Peyer's patch (tissue), 4 donors: ENCODE measurements around the gene ATXN1. TPM values are rescaled to one million over a fixed set of nuclear protein-coding genes. Genes with fewer than 3 reads are reported as not detected.
A peak's percentile ranks its signal among the peaks of the same experiment; 100 is the strongest.
"Not testable (repeated sequence)": the region's sequence is repeated elsewhere in the genome, so short reads cannot be mapped to it uniquely, and the experiment has no call there.

ENCODE experiments used
- DNase-seq, 3 donors: peaks; one replicate each; pipeline ENCODE4 v3.0.0-alpha.2; 2017 to 2019
- H3K27ac ChIP-seq, 4 donors: fragments of 200-600 bp; sonication (generic); one replicate each; pipeline ENCODE4 v1.5.1; 2016 to 2019
- H3K27me3 ChIP-seq, 2 donors: fragments of 200-600 bp; sonication (generic); one replicate each; pipeline ENCODE4 v1.5.1; 2019
- H3K36me3 ChIP-seq, 3 donors: fragments of 200-600 bp; sonication (generic); one replicate each; pipeline ENCODE4 v1.5.1; 2016 to 2019
- H3K4me1 ChIP-seq, 4 donors: fragments of 200-600 bp; sonication (generic); one replicate each; pipeline ENCODE4 v1.5.1; 2016 to 2019
- H3K4me3 ChIP-seq, 4 donors: fragments of 200-600 bp; sonication (generic); 1 replicate in 3 of 4; 2 replicates in 1 of 4; pipeline ENCODE4 v1.5.1; 2016 to 2019; ENCODE audit warnings: mild to moderate bottlenecking in 1 of 4
- H3K9me3 ChIP-seq, 4 donors: fragments of 200-600 bp; sonication (generic); one replicate each; pipeline ENCODE4 v1.5.1; 2016 to 2019; ENCODE audit warnings: mild to moderate bottlenecking in 1 of 4
- POLR2A ChIP-seq, 2 donors: fragments of 450-650 bp; IDR thresholded peaks; one replicate each; pipeline ENCODE4 v1.5.1; 2017; ENCODE audit warnings: antibody characterized with exemption in 2 of 2, mild to moderate bottlenecking in 2 of 2, moderate library complexity in 2 of 2
- total RNA-seq, 4 donors: library from RNA; depleted of rRNA; stranded (reverse); fragments of >200 nt; gene quantifications; one replicate each; pipeline ENCODE4 v1.1.0, GENCODE V29; 2016
- TF ChIP-seq, protein P1 (sequence below), 6 experiments: fragments of 450-650 bp in 4 of 6; fragments of 200-600 bp in 2 of 6; sonication (generic) in 1 of 6; IDR thresholded peaks; one replicate each; pipeline ENCODE4 v1.5.1; 2017 to 2019; ENCODE audit warnings: antibody characterized with exemption in 6 of 6, mild to moderate bottlenecking in 3 of 6, moderate library complexity in 1 of 6

ATXN1 gene
- total RNA-seq, 4 donors from 2014 or later, result 34.7 to 48.5 (median 43.1) TPM

DNA sequence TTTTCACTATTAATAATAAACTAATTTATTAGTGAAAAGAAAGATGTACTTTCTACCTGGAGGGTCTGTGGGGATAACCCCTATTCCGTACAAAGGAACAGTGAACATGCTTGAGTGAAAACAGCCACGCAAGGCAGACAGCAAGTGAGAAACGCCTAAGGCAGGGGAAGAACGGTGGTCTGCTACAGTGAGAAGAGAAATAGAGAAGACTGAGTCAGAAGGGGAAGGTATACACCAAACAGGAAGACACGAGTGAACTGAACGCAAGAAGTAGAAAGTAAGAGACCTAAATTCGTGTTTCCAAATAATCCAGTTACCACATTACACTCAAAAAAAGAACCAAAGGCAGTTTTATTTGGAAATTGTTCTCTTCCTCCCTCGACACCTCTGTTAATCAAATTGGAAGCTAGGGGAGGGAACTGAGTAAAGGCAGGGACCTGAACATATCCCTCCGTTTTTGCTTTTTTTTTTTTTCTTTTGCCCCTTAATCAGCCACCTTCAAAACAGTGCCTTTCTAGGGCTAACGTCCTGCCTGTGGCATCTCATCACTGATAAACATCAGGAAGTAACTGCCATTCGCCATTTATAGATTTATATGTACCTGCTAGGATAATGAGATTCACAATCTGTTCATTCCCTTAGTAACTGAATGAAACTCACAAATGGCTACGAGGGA lies 48.9 kb downstream of the ATXN1 start:
- no peaks in the 10 kb centered on the region for H3K27me3 ChIP-seq
- TF ChIP-seq POLR2A (IDR thresholded peaks at IDR 0.05), result no peak
- peak overlapping the region; percentile 50 to 69 (median 65) for H3K27ac ChIP-seq
- no peaks in the 10 kb centered on the region for H3K36me3 ChIP-seq
- H3K9me3 ChIP-seq, result no peaks in the 10 kb centered on the region
- peak overlapping the region in 1 of 4 donors; percentile 15 for H3K4me3 ChIP-seq
- H3K4me1 ChIP-seq, result peaks cover 0 to 11% (median 4%) of the 10 kb centered on the region in 4 donors
- no peak for DNase-seq

DNA sequence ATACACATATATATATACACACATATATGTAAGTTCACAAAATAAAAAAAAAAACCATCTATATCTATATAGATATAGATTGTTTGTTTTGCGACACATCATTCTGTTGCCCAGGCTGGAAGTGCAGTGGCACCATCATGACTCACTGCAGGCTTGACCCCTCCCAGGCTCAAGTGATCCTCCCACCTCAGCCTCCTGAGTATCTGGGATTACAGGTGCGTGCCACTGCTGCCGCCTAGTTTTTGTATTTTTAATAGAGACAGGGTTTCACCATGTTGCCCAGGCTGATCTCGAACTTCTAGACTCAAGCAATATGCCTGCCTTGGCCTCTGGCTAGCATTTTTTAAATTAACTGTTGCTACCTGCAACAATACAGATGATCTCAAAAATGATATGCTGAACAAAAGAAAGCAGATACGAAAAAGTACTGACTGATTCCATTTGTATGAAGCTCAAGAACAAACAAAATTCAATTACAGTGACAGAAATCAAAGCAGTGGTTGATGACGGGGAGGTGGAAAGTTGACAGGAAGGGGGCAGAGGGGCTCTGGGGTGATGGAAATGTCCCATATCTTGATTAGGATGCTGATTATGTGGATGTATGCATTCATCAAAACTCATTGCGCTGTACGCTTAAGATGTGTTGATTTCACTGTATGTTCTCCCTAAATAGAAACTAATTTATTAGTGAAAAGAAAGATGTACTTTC lies 49.6 kb downstream of the ATXN1 start:
- H3K36me3 ChIP-seq, result no peaks in the 10 kb centered on the region
- H3K27ac ChIP-seq, result peak overlapping the region; percentile 50 to 69 (median 65)
- no peak overlapping the region for H3K4me3 ChIP-seq
- peaks cover 0 to 11% (median 4%) of the 10 kb centered on the region in 4 donors for H3K4me1 ChIP-seq
- DNase-seq, result peak in 1 of 3 donors; percentile 69
- no peaks in the 10 kb centered on the region for H3K9me3 ChIP-seq
- no peak for TF ChIP-seq POLR2A (IDR thresholded peaks at IDR 0.05)
- TF ChIP-seq, protein P1, sequence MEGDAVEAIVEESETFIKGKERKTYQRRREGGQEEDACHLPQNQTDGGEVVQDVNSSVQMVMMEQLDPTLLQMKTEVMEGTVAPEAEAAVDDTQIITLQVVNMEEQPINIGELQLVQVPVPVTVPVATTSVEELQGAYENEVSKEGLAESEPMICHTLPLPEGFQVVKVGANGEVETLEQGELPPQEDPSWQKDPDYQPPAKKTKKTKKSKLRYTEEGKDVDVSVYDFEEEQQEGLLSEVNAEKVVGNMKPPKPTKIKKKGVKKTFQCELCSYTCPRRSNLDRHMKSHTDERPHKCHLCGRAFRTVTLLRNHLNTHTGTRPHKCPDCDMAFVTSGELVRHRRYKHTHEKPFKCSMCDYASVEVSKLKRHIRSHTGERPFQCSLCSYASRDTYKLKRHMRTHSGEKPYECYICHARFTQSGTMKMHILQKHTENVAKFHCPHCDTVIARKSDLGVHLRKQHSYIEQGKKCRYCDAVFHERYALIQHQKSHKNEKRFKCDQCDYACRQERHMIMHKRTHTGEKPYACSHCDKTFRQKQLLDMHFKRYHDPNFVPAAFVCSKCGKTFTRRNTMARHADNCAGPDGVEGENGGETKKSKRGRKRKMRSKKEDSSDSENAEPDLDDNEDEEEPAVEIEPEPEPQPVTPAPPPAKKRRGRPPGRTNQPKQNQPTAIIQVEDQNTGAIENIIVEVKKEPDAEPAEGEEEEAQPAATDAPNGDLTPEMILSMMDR (IDR thresholded peaks at IDR 0.05), result peak in 1 of 6 experiments; percentile 5
- no peaks in the 10 kb centered on the region for H3K27me3 ChIP-seq

DNA sequence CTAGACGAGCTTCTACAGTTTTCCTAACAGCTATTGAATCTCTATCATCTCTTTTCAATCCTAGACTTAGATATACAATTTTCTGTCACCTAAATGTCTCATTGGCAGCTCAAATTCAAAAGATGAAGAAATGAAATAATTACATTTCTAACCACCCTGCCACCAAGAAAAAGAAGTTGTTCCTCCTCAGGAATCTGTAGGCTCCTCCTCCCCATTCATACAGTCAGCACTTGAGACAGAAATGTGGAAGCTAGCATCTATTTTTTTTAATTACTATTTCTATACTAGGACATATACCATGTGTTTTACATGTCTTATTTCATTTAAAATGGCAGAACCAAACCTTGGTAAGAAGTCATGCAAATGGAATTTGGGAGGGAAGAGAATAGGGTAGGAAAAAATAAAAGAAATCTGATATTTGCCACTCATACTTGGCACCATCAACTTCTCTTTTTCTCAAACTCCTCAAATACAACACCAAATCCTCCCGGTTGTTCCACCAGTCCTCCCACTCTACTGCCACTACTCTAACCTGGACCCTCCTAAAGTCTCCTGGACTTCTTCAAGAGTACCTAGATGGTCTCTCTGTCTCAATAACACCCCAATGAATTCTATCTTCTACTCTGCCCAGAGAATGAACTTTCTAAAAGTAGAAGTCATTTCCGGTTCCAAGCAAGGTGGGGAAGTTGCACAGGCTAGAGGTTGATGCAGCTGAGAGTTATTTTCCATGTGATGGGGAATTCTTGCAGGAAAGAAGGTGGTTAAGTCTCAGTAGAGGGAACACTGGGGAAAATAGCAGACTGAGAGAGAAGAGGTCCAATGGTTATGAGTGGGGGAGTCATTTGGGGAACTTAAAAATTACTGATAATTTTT lies 54.1 kb downstream of the ATXN1 start:
- H3K27ac ChIP-seq, result no peak overlapping the region
- TF ChIP-seq, protein P1 (IDR thresholded peaks at IDR 0.05), result no peak
- no peak for TF ChIP-seq POLR2A (IDR thresholded peaks at IDR 0.05)
- H3K4me3 ChIP-seq, result no peak overlapping the region
- H3K9me3 ChIP-seq, result no peaks in the 10 kb centered on the region
- no peak for DNase-seq
- no peaks in the 10 kb centered on the region for H3K27me3 ChIP-seq
- H3K36me3 ChIP-seq, result no peaks in the 10 kb centered on the region
- peaks cover 0 to 16% (median 2%) of the 10 kb centered on the region in 4 donors for H3K4me1 ChIP-seq

DNA sequence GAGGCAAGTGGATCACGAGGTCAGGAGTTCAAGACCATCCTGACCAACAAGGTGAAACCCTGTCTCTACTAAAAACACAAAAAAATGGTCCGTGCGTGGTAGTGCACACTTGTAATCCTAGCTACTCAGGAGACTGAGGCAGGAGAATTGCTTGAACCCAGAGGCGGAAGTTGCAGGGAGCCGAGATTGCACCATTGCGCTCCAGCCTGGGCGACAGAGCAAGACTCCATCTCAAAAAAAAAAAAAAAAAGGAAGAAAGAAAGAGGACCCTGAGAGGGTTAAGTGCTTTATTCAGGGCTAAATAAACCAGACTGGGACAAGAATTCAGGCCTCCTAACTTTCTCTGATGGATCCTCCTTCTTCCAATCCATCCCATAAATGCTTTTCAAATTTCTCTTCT lies 54.8 kb downstream of the ATXN1 start:
- not testable (repeated sequence) for H3K27me3 ChIP-seq, DNase-seq, H3K27ac ChIP-seq, H3K36me3 ChIP-seq, H3K9me3 ChIP-seq, H3K4me3 ChIP-seq
- H3K4me1 ChIP-seq, result peaks cover 0 to 15% (median 0%) of the 10 kb centered on the region in 4 donors

DNA sequence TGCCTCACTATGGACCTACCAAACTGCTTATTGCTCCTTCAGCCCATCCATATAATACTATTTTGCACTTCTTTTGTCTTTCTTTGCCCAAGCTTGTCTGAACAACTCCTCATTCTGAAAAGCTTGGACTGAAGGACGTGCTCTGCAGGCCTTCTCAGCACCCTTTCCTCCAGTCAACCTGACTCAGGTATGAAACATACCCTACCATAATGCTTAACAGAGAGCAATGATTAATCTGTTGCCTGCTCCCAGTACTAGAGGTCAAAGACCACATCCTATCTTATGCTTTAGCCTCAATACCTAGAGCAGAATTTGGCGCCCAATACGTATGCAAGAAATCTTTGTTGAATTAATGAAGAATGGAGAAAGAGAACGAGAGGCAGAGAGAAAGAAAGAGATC lies 55.2 kb downstream of the ATXN1 start:
- Histone ChIP-seq H3K9me3 (no peaks in the 10 kb centered on the region), H3K27me3 (no peaks in the 10 kb centered on the region), H3K36me3 (no peaks in the 10 kb centered on the region), H3K4me3 (no peak overlapping the region), H3K4me1 (peaks cover 0 to 17% (median 0%) of the 10 kb centered on the region in 4 donors), H3K27ac (no peak overlapping the region)
- no peak for DNase-seq
- TF ChIP-seq POLR2A (IDR thresholded peaks at IDR 0.05), result no peak
- TF ChIP-seq, protein P1 (IDR thresholded peaks at IDR 0.05), result no peak

DNA sequence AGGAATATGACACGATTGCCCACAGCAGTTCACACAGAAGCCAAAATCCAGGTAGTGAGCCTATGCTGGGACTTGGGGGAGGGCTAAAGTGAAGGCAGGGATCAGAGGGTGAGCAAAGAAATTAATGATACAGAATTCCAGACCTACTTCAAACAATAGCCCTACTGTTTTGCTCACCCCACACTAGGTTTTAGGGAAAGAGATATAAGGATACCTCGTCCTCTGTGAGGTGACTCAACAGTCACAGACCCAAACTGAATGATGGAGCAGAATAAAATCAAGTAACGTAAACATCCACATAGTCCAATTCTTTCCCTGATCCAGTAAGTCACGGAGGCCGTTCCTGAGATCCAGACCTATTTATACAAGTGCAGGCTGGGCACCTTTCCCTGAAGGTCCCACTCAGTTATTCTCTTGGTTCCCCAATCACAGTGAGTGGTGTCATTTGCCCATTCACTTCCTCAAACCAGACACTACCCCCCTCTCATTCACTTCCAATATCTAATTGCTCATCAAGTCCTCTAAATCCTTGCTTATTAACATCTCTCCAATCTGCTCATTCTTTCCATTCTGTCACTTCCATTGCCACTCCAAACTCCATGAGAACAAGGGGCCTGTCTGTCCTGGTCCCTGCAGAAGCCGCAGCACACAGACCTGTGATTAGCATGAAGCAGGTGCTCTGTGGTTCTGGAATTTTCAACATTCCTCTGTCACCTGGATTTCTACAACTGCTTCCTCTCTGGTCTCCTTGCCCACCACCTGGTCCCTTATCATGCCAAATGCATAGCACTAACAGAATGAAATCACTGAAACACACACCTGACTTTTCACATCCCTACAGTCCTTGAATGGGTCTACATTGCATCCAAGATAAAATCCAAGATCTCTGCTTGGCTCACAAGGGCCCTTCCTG lies 55.9 kb downstream of the ATXN1 start:
- H3K4me3 ChIP-seq, result no peak overlapping the region
- TF ChIP-seq, protein P1 (IDR thresholded peaks at IDR 0.05), result no peak
- no peak for TF ChIP-seq POLR2A (IDR thresholded peaks at IDR 0.05)
- peak overlapping the region in 1 of 4 donors; percentile 25 for H3K27ac ChIP-seq
- no peaks in the 10 kb centered on the region for H3K9me3 ChIP-seq
- H3K36me3 ChIP-seq, result no peaks in the 10 kb centered on the region
- no peaks in the 10 kb centered on the region for H3K27me3 ChIP-seq
- peaks cover 0 to 18% (median 0%) of the 10 kb centered on the region in 4 donors for H3K4me1 ChIP-seq
- no peak for DNase-seq
